ENCODE measurements around the gene ADGRG6.

- TF ChIP-seq, protein P1, sequence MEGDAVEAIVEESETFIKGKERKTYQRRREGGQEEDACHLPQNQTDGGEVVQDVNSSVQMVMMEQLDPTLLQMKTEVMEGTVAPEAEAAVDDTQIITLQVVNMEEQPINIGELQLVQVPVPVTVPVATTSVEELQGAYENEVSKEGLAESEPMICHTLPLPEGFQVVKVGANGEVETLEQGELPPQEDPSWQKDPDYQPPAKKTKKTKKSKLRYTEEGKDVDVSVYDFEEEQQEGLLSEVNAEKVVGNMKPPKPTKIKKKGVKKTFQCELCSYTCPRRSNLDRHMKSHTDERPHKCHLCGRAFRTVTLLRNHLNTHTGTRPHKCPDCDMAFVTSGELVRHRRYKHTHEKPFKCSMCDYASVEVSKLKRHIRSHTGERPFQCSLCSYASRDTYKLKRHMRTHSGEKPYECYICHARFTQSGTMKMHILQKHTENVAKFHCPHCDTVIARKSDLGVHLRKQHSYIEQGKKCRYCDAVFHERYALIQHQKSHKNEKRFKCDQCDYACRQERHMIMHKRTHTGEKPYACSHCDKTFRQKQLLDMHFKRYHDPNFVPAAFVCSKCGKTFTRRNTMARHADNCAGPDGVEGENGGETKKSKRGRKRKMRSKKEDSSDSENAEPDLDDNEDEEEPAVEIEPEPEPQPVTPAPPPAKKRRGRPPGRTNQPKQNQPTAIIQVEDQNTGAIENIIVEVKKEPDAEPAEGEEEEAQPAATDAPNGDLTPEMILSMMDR (conservative IDR thresholded peaks at IDR 0.05; ENCODE audit: low read depth, low read length) = no peak
- TF ChIP-seq EZH2 (IDR thresholded peaks at IDR 0.05; ENCODE audit: borderline replicate concordance, low read depth, low read length, poor library complexity, severe bottlenecking) = no peak
These were observed 83.5 kb downstream of the ADGRG6 start for GRCh38 chr6:142385352-142385751.

Data from A673 (cell line).